B cell (primary cell): ENCODE data around the gene NIPA2. TPM values are rescaled to one million over a fixed set of nuclear protein-coding genes. Genes with fewer than 3 reads are reported as not detected.

Experiments used
- ATAC-seq: fragments of 200-7000 bp; cut with Tn5 transposase; one replicate; pipeline ENCODE4 v1.10.0; 2021; ENCODE audit warnings: low read depth, mild to moderate bottlenecking, moderate number of reproducible peaks, moderate library complexity
- CTCF ChIA-PET: fragments of 350-600 bp; sonication (Branson Sonifier 250); formaldehyde crosslinking; loops from one replicate; lab custom pipeline; 2021; ENCODE audit warnings: antibody characterized with exemption, inconsistent platforms; lab: Charles Lee
- POLR2A ChIA-PET: fragments of 350-600 bp; sonication (Branson Sonifier 250); formaldehyde crosslinking; loops from one replicate; lab custom pipeline; 2021; ENCODE audit warnings: antibody characterized with exemption; lab: Charles Lee
- DNase-seq: peaks from one replicate; pipeline ENCODE4 v3.0.0; 2013
- H2AFZ ChIP-seq: 2 replicates; pipeline ENCODE4 v1.6.1; 2012; ENCODE audit warnings: mild to moderate bottlenecking, low read depth, low read length; ENCODE audit not compliant: insufficient read depth, poor library complexity, severe bottlenecking
- H3K27ac ChIP-seq, 2 donors: 1 replicate in 1 of 2; 2 replicates in 1 of 2; pipeline ENCODE4 v1.5.1; 2012 to 2013; ENCODE audit warnings: low read length in 2 of 2, mild to moderate bottlenecking in 2 of 2, moderate library complexity in 1 of 2
- H3K27me3 ChIP-seq, 4 experiments: fragments of 200-600 bp in 1 of 4; sonication (generic) in 1 of 4; replicated peaks in 1 of 4; 1 replicate in 2 of 4; 2 replicates in 2 of 4; pipeline versions ENCODE4 v1.6.1 to v1.7.0; 2013 to 2016; ENCODE audit warnings: low read length in 3 of 4, mild to moderate bottlenecking in 2 of 4, mixed read lengths in 1 of 4, moderate library complexity in 1 of 4; ENCODE audit not compliant: insufficient read depth in 4 of 4, control insufficient read depth in 3 of 4; ENCODE audit errors: control extremely low read depth in 1 of 4
- H3K36me3 ChIP-seq, 2 experiments: replicated peaks in 1 of 2; 1 replicate in 1 of 2; 2 replicates in 1 of 2; pipeline versions ENCODE4 v1.6.1 to v1.7.1; 2013; ENCODE audit warnings: low read length in 1 of 2; ENCODE audit not compliant: insufficient read depth in 2 of 2, control insufficient read depth in 1 of 2; ENCODE audit errors: control extremely low read depth in 1 of 2, extremely low read depth in 1 of 2
- H3K4me1 ChIP-seq, 2 donors: fragments of 200-600 bp in 1 of 2; sonication (generic) in 1 of 2; 1 replicate in 1 of 2; 2 replicates in 1 of 2; pipeline versions ENCODE4 v1.5.1 to v1.6.1; 2013 to 2017; ENCODE audit warnings: low read length in 2 of 2; ENCODE audit not compliant: control insufficient read depth in 2 of 2, insufficient read depth in 2 of 2
- H3K4me2 ChIP-seq: replicated peaks from 2 replicates; pipeline ENCODE3; 2012; ENCODE audit warnings: mild to moderate bottlenecking, low read depth, low read length; ENCODE audit not compliant: poor library complexity, severe bottlenecking
- H3K4me3 ChIP-seq, 5 experiments: fragments of 200-600 bp in 1 of 5; sonication (generic) in 1 of 5; 1 replicate in 3 of 5; 2 replicates in 2 of 5; pipeline versions ENCODE4 v1.5.1 to v1.7.0; 2011 to 2016; ENCODE audit warnings: low read length in 4 of 5, mild to moderate bottlenecking in 4 of 5, low read depth in 2 of 5, control low read depth in 1 of 5, moderate library complexity in 1 of 5; ENCODE audit not compliant: insufficient read depth in 1 of 5; ENCODE audit errors: control extremely low read depth in 1 of 5, extremely low read depth in 1 of 5
- H3K79me2 ChIP-seq: fragments of 200-600 bp; sonication (generic); one replicate; pipeline ENCODE4 v1.6.0; 2016; ENCODE audit warnings: low read length; ENCODE audit not compliant: control insufficient read depth, insufficient read depth
- H3K9ac ChIP-seq: fragments of 200-600 bp; sonication (generic); 2 replicates; pipeline ENCODE4 v1.6.1; 2017; ENCODE audit warnings: mild to moderate bottlenecking, low read length, moderate library complexity
- H3K9me3 ChIP-seq, 3 donors: one replicate each; pipeline versions ENCODE4 v1.6.1 to v1.7.1; 2013; ENCODE audit warnings: low read length in 2 of 3; ENCODE audit not compliant: control insufficient read depth in 2 of 3, insufficient read depth in 1 of 3; ENCODE audit errors: control extremely low read depth in 1 of 3
- H4K20me1 ChIP-seq: 2 replicates; pipeline ENCODE4 v1.6.0; 2012; ENCODE audit warnings: mild to moderate bottlenecking, low read length; ENCODE audit not compliant: insufficient read depth, control insufficient read depth, poor library complexity, severe bottlenecking
- H3K27ac Mint-ChIP-seq: one replicate; pipeline ENCODE4 v1.8.0; 2021; ENCODE audit warnings: mixed read lengths
- H3K27me3 Mint-ChIP-seq: one replicate; pipeline ENCODE4 v1.8.0; 2021; ENCODE audit warnings: mixed read lengths
- H3K4me1 Mint-ChIP-seq: one replicate; pipeline ENCODE4 v1.8.0; 2021; ENCODE audit warnings: mixed read lengths
- H3K4me3 Mint-ChIP-seq: one replicate; pipeline ENCODE4 v1.8.0; 2021; ENCODE audit warnings: mixed read lengths
- H3K9me3 Mint-ChIP-seq: one replicate; pipeline ENCODE4 v1.8.0; 2022; ENCODE audit warnings: mixed read lengths; ENCODE audit not compliant: insufficient read depth
- CTCF ChIP-seq: fragments of 200-600 bp; IDR thresholded peaks from one replicate; pipeline ENCODE4 v1.8.0; 2022; ENCODE audit warnings: antibody characterized with exemption, mild to moderate bottlenecking
- EZH2 ChIP-seq: IDR thresholded peaks from 2 replicates; pipeline ENCODE4 v1.6.1; 2012; ENCODE audit warnings: borderline replicate concordance, low read depth, mild to moderate bottlenecking, moderate library complexity, low read length; ENCODE audit not compliant: insufficient read depth, poor library complexity, severe bottlenecking
- WGBS: methylation state at CpG from one replicate; pipeline ENCODE4 v1.1.5; 2013; ENCODE audit warnings: missing lambda C conversion rate; ENCODE audit not compliant: insufficient coverage; 5-methylcytosine and 5-hydroxymethylcytosine counted together
- intact Hi-C: fragments of 100-400 bp; cut with micrococcal nuclease; formaldehyde crosslinking; loops from one replicate; pipeline ENCODE4 v1.10.0; 2022
- polyA plus RNA-seq: library from polyadenylated mRNA; depleted of rRNA; stranded (reverse); fragments of >200 nt; gene quantifications from 2 replicates; pipeline ENCODE4 v1.2.3, GENCODE V29; 2012
- total RNA-seq, 2 donors: library from RNA; stranded (reverse); fragments of 120-200 nt in 1 of 2; gene quantifications; 1 replicate in 1 of 2; 2 replicates in 1 of 2; pipeline versions ENCODE4 v1.2.3 to v1.2.4, GENCODE V29; 2013 to 2022

Gene NIPA2
- total and polyA plus RNA-seq, 2 donors (not counting 1 experiment from before 2014, with no cell fraction given): 47.1 to 65.3 TPM

GRCh38 chr15:22888120-22888859, 49.8 kb downstream of the NIPA2 start:
- intact Hi-C loops: no loop called here
- 98% methylated on average over 4 of the region's 9 CpGs for WGBS
- Histone ChIP-seq H3K79me2 (no peaks in the 10 kb centered on the region), H3K27me3 (no peaks in the 10 kb centered on the region), H3K9me3 (no peaks in the 10 kb centered on the region), H3K4me3 (no peak overlapping the region), H3K27ac (no peak overlapping the region), H4K20me1 (no peaks in the 10 kb centered on the region), H3K4me1 (no peaks in the 10 kb centered on the region), H3K36me3 (no peaks in the 10 kb centered on the region), H3K9ac (no peak overlapping the region), H3K4me2 (no peak overlapping the region), H2AFZ (no peak overlapping the region)
- no peak for DNase-seq
- Mint-ChIP-seq H3K27me3 (no peaks in the 10 kb centered on the region), H3K4me3 (no peak overlapping the region), H3K9me3 (no peaks in the 10 kb centered on the region), H3K4me1 (no peaks in the 10 kb centered on the region), H3K27ac (no peak overlapping the region)
- CTCF ChIA-PET: no interaction called here
- TF ChIP-seq EZH2: no peak
- TF ChIP-seq CTCF: no peak
- no peak for ATAC-seq
- POLR2A ChIA-PET: no interaction called here

- TF ChIP-seq CTCF (no peak), EZH2 (no peak)
- H3K9me3 Mint-ChIP-seq: no peaks in the 10 kb centered on the region
- Histone ChIP-seq H4K20me1 (no peaks in the 10 kb centered on the region), H3K27ac (no peak overlapping the region), H3K27me3 (no peaks in the 10 kb centered on the region), H3K4me2 (no peak overlapping the region), H3K4me3 (no peak overlapping the region), H2AFZ (no peak overlapping the region), H3K9ac (no peak overlapping the region), H3K36me3 (no peaks in the 10 kb centered on the region), H3K9me3 (no peaks in the 10 kb centered on the region), H3K4me1 (no peaks in the 10 kb centered on the region), H3K79me2 (no peaks in the 10 kb centered on the region)
- WGBS: 94% methylated on average over 9 of the region's 14 CpGs
- intact Hi-C loops: no loop called here
- no peak for ATAC-seq
- no peaks in the 10 kb centered on the region for H3K4me1 Mint-ChIP-seq
- H3K4me3 Mint-ChIP-seq: no peak overlapping the region
- DNase-seq: no peak
- H3K27me3 Mint-ChIP-seq: no peaks in the 10 kb centered on the region
- ChIA-PET CTCF (no interaction called here), POLR2A (no interaction called here)
- H3K27ac Mint-ChIP-seq: no peak overlapping the region
Measured at GRCh38 chr15:22889146-22889818, 50.8 kb downstream of the NIPA2 start.
